ENCODE data around the gene STON2.
A peak's percentile ranks its signal among the peaks of the same experiment; 100 is the strongest.
"Not testable (repeated sequence)": the region's sequence is repeated elsewhere in the genome, so short reads cannot be mapped to it uniquely, and the experiment has no call there.

The STON2 gene

GRCh38 chr14:81432219-81432661 is 32.1 kb upstream of the STON2 start:
- H3K27ac ChIP-seq, result no peak overlapping the region
- TF ChIP-seq CTCF (conservative IDR thresholded peaks at IDR 0.05) (no peak), ZFX (IDR thresholded peaks at IDR 0.05) (no peak)

GRCh38 chr14:81430235-81430634 is 30.1 kb upstream of the STON2 start:
- no peak overlapping the region for H3K27ac ChIP-seq
- no peak for TF ChIP-seq ZFX (IDR thresholded peaks at IDR 0.05)
- TF ChIP-seq CTCF (conservative IDR thresholded peaks at IDR 0.05), result no peak

GRCh38 chr14:81429749-81430148 is 29.6 kb upstream of the STON2 start:
- H3K27ac ChIP-seq, result not testable (repeated sequence)

- no peak for TF ChIP-seq CTCF (conservative IDR thresholded peaks at IDR 0.05)
- no peak for TF ChIP-seq ZFX (IDR thresholded peaks at IDR 0.05)
- no peak overlapping the region for H3K27ac ChIP-seq
Observed at GRCh38 chr14:81429028-81429427, 28.9 kb upstream of the STON2 start.

- TF ChIP-seq CTCF (conservative IDR thresholded peaks at IDR 0.05) (no peak), ZFX (IDR thresholded peaks at IDR 0.05) (no peak)
- H3K27ac ChIP-seq, result no peak overlapping the region
Observed at GRCh38 chr14:81427348-81428058, 27.4 kb upstream of the STON2 start.

- H3K27ac ChIP-seq, result peak overlapping the region; percentile 23
- no peak for TF ChIP-seq CTCF (conservative IDR thresholded peaks at IDR 0.05)
- no peak for TF ChIP-seq ZFX (IDR thresholded peaks at IDR 0.05)
Observed at GRCh38 chr14:81423504-81423903, 23.4 kb upstream of the STON2 start.

- H3K27ac ChIP-seq, result peak overlapping the region; percentile 36; the same call in 1 of the 2 replicates
- TF ChIP-seq CTCF (conservative IDR thresholded peaks at IDR 0.05) (no peak), ZFX (IDR thresholded peaks at IDR 0.05) (no peak)
Observed at GRCh38 chr14:81418057-81418790, 18.1 kb upstream of the STON2 start.

Data from C4-2B (cell line).